Measurements from ENCODE around the gene LRP8.

LRP8 gene

GRCh38 chr1:53280496-53280895, 47.4 kb downstream of the LRP8 start:
- FAIRE-seq, result no peak

- no peak for FAIRE-seq
These were observed 48.3 kb downstream of the LRP8 start for GRCh38 chr1:53279296-53280200.

- FAIRE-seq, result no peak
These were observed 49.6 kb downstream of the LRP8 start for GRCh38 chr1:53278298-53278725.

- FAIRE-seq, result no peak
These were observed 50.5 kb downstream of the LRP8 start for GRCh38 chr1:53277326-53277725.

- no peak for FAIRE-seq
These were observed 51.0 kb downstream of the LRP8 start for GRCh38 chr1:53276902-53277281.

- no peak for FAIRE-seq
These were observed 51.5 kb downstream of the LRP8 start for GRCh38 chr1:53276153-53276901.

- FAIRE-seq, result no peak
These were observed 52.3 kb downstream of the LRP8 start for GRCh38 chr1:53275566-53275965.

- no peak for FAIRE-seq
These were observed 53.2 kb downstream of the LRP8 start for GRCh38 chr1:53274541-53275185.

GRCh38 chr1:53274026-53274425, 53.8 kb downstream of the LRP8 start:
- FAIRE-seq, result no peak

- no peak for FAIRE-seq
These were observed 54.3 kb downstream of the LRP8 start for GRCh38 chr1:53273526-53273925.

- FAIRE-seq, result no peak
These were observed 55.5 kb downstream of the LRP8 start for GRCh38 chr1:53272349-53272748.

- FAIRE-seq, result no peak
These were observed 56.3 kb downstream of the LRP8 start for GRCh38 chr1:53271446-53272090.

- no peak for FAIRE-seq
These were observed 57.0 kb downstream of the LRP8 start for GRCh38 chr1:53270873-53271272.

- no peak for FAIRE-seq
These were observed 57.8 kb downstream of the LRP8 start for GRCh38 chr1:53270107-53270506.

GRCh38 chr1:53267761-53268160, 60.1 kb downstream of the LRP8 start:
- FAIRE-seq, result no peak

- no peak for FAIRE-seq
These were observed 61.8 kb downstream of the LRP8 start for GRCh38 chr1:53266038-53266437.

- no peak for FAIRE-seq
These were observed 62.3 kb downstream of the LRP8 start for GRCh38 chr1:53265581-53265980.

GRCh38 chr1:53264048-53264447, 63.8 kb downstream of the LRP8 start:
- no peak for FAIRE-seq

GRCh38 chr1:53262000-53262399, 65.9 kb downstream of the LRP8 start:
- FAIRE-seq, result no peak

- FAIRE-seq, result no peak
These were observed 67.1 kb downstream of the LRP8 start for GRCh38 chr1:53260631-53261247.

- FAIRE-seq, result no peak
These were observed 67.9 kb downstream of the LRP8 start for GRCh38 chr1:53259932-53260331.

GRCh38 chr1:53258216-53258615, 69.7 kb downstream of the LRP8 start:
- no peak for FAIRE-seq

All from endometrium (tissue), 2 donors.